Measurements from ENCODE around the gene CTNNBIP1.

Gene CTNNBIP1

DNA sequence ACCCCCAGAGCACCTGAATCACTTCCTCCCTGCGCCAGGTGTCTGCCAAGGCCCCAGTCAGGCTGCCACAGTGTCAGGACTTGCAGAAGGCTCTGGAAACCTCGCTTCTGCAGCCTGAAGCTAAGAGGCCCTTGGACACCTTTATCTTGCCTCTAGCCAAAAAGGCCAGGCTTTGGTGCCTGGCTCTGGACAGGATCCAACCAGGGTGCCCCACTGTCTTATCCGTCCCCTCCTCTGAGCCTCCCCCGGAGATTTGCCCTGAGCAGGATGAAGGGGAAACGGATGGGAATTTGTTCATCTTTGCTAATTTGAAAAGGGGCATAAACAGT, 73.5 kb downstream of the CTNNBIP1 start:
- no peak overlapping the region for H3K4me2 ChIP-seq
- H2AFZ ChIP-seq (ENCODE audit: low read depth), result no peak overlapping the region
- no peaks in the 10 kb centered on the region for H4K20me1 ChIP-seq (ENCODE audit: insufficient read depth)

DNA sequence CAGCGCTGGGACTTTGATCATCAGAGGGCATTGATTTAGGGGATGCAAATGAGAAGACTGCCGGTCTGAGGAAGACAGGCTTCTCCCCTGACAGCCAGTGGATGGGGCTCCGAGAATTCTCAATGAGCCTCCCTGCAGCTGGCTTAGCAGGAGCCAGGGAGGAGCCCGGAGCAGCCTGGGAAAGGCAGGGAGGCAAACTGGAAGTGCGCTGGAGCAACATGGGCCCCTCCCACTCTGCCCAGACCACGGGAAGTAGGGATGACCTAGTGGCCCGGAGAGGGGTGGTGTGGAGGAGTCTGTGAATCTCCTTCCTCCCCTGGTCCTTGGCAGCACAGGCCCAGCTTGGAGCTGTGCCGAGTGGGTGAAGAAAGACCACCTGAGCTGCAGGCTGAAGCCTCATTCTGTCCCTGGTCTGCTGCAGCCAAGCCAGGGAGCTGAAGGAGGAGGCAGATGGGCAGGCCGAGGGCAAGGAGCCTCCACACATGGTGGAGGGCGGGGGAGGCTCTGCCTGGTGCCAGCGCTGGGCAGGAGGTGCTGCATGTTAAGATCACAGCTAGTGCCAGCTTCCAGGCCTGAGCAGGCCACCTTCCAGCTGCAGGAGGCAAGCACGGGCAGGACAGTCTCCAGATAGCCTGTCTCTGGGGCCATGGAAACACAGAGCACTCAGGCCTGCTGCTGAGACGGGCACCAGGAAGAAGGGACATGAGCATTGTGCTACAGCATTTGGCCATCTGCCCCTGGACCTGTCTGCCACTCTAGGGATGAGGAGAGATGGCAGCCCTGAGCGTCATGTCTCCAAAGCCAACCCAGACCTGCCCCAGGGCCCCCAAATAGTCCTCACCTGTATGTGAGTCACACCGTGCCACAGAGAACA, 74.1 kb downstream of the CTNNBIP1 start:
- H2AFZ ChIP-seq (ENCODE audit: low read depth), result no peak overlapping the region; the same call in 1 of the 2 replicates

More for the DNA sequence above, 73.5 kb downstream of the CTNNBIP1 start:
- H3K4me3 ChIP-seq (IDR thresholded peaks at IDR 0.05; ENCODE audit: insufficient read depth, low read depth, low read length), result no peak overlapping the region
- H3K9ac ChIP-seq, result no peak overlapping the region
- H3K79me2 ChIP-seq (ENCODE audit: insufficient read depth, low read depth), result no peaks in the 10 kb centered on the region
- no peaks in the 10 kb centered on the region; the same call in 1 of the 2 replicates for H3K27me3 ChIP-seq (ENCODE audit: insufficient read depth, low read depth)
- TF ChIP-seq, protein P1, sequence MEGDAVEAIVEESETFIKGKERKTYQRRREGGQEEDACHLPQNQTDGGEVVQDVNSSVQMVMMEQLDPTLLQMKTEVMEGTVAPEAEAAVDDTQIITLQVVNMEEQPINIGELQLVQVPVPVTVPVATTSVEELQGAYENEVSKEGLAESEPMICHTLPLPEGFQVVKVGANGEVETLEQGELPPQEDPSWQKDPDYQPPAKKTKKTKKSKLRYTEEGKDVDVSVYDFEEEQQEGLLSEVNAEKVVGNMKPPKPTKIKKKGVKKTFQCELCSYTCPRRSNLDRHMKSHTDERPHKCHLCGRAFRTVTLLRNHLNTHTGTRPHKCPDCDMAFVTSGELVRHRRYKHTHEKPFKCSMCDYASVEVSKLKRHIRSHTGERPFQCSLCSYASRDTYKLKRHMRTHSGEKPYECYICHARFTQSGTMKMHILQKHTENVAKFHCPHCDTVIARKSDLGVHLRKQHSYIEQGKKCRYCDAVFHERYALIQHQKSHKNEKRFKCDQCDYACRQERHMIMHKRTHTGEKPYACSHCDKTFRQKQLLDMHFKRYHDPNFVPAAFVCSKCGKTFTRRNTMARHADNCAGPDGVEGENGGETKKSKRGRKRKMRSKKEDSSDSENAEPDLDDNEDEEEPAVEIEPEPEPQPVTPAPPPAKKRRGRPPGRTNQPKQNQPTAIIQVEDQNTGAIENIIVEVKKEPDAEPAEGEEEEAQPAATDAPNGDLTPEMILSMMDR (conservative IDR thresholded peaks at IDR 0.05; ENCODE audit: low read depth, low read length), result no peak
- H3K27ac ChIP-seq, result no peak overlapping the region
- H3K4me1 ChIP-seq (ENCODE audit: low read depth, poor library complexity, severe bottlenecking), result no peaks in the 10 kb centered on the region
- no peaks in the 10 kb centered on the region for H3K36me3 ChIP-seq (ENCODE audit: insufficient read depth)

DNA sequence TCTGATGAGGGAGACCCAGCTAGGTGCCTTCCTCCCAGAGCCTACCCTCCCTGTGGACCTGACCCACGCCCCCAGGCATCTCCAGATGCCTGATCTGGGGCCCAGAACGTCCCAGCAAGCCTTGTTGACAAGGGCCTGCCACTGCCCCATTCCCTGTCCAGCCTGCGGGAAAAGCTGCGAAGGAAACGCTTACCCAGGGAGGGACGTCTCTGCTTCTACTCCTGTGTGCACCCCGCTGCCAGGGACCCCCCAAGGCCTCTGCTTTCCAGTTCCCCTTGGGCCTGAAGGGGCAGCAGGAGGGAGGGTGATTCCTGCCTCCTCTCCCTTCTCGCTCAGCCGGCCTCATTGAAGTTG, 74.7 kb downstream of the CTNNBIP1 start:
- H2AFZ ChIP-seq (ENCODE audit: low read depth), result no peak overlapping the region
- H4K20me1 ChIP-seq (ENCODE audit: insufficient read depth), result no peaks in the 10 kb centered on the region
- H3K9ac ChIP-seq, result no peak overlapping the region
- H3K27me3 ChIP-seq (ENCODE audit: insufficient read depth, low read depth), result no peaks in the 10 kb centered on the region; the same call in 1 of the 2 replicates
- H3K36me3 ChIP-seq (ENCODE audit: insufficient read depth), result no peaks in the 10 kb centered on the region
- H3K4me3 ChIP-seq (IDR thresholded peaks at IDR 0.05; ENCODE audit: insufficient read depth, low read depth, low read length), result no peak overlapping the region
- H3K4me2 ChIP-seq, result no peak overlapping the region
- TF ChIP-seq, protein P1 (conservative IDR thresholded peaks at IDR 0.05; ENCODE audit: low read depth, low read length), result no peak
- H3K27ac ChIP-seq, result no peak overlapping the region
- no peaks in the 10 kb centered on the region for H3K4me1 ChIP-seq (ENCODE audit: low read depth, poor library complexity, severe bottlenecking)
- no peaks in the 10 kb centered on the region for H3K79me2 ChIP-seq (ENCODE audit: insufficient read depth, low read depth)

More for the DNA sequence above, 74.1 kb downstream of the CTNNBIP1 start:
- no peaks in the 10 kb centered on the region; the same call in 1 of the 2 replicates for H3K27me3 ChIP-seq (ENCODE audit: insufficient read depth, low read depth)
- H3K27ac ChIP-seq, result no peak overlapping the region
- H3K4me2 ChIP-seq, result no peak overlapping the region
- no peaks in the 10 kb centered on the region for H3K4me1 ChIP-seq (ENCODE audit: low read depth, poor library complexity, severe bottlenecking)
- H3K4me3 ChIP-seq (IDR thresholded peaks at IDR 0.05; ENCODE audit: insufficient read depth, low read depth, low read length), result no peak overlapping the region
- no peak overlapping the region for H3K9ac ChIP-seq
- no peaks in the 10 kb centered on the region for H3K79me2 ChIP-seq (ENCODE audit: insufficient read depth, low read depth)
- H3K36me3 ChIP-seq (ENCODE audit: insufficient read depth), result no peaks in the 10 kb centered on the region
- TF ChIP-seq, protein P1 (conservative IDR thresholded peaks at IDR 0.05; ENCODE audit: low read depth, low read length), result no peak
- no peaks in the 10 kb centered on the region for H4K20me1 ChIP-seq (ENCODE audit: insufficient read depth)

DNA sequence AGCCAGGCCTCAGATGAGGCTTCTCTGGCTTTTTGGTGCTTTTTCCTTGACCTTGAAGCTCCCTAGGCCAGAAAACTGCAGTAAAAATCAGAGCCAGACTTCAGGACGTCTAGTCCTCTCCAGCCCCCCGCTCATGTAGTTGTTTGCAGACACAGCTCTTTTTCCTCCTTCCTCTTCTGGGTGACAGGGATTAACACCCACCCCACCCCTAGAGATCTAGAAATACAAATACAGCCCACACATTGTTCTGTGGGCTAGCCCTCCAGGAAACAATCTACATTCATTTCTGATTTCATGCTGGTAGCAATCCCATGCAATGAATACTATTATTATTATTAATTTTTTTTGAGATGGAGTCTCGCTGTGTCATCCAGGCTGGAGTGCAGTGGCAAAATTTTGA, 76.4 kb downstream of the CTNNBIP1 start:
- Histone ChIP-seq H4K20me1 (ENCODE audit: insufficient read depth) (no peaks in the 10 kb centered on the region), H3K79me2 (ENCODE audit: insufficient read depth, low read depth) (no peaks in the 10 kb centered on the region), H3K4me1 (ENCODE audit: low read depth, poor library complexity, severe bottlenecking) (no peaks in the 10 kb centered on the region), H3K4me2 (no peak overlapping the region), H3K27me3 (ENCODE audit: insufficient read depth, low read depth) (no peaks in the 10 kb centered on the region; the same call in 1 of the 2 replicates), H2AFZ (ENCODE audit: low read depth) (no peak overlapping the region), H3K27ac (no peak overlapping the region), H3K36me3 (ENCODE audit: insufficient read depth) (no peaks in the 10 kb centered on the region), H3K4me3 (IDR thresholded peaks at IDR 0.05; ENCODE audit: insufficient read depth, low read depth, low read length) (no peak overlapping the region), H3K9ac (no peak overlapping the region)
- TF ChIP-seq, protein P1 (conservative IDR thresholded peaks at IDR 0.05; ENCODE audit: low read depth, low read length), result no peak
